ENCODE results near the gene GOLGA6L6. TPM values are rescaled to one million over a fixed set of nuclear protein-coding genes. Genes with fewer than 3 reads are reported as not detected.
"Not testable (repeated sequence)": the region's sequence is repeated elsewhere in the genome, so short reads cannot be mapped to it uniquely, and the experiment has no call there.

GOLGA6L6 gene
- total RNA-seq, result not detected
- under 1 TPM in 2 of 6 donors, not detected in 4; 0.10 to 0.13 TPM for polyA plus RNA-seq (ENCODE audit: insufficient read length in 6 of 6)
- long read RNA-seq, donor 1, result 0 reads
- long read RNA-seq, donor 2, result 0 reads
- long read RNA-seq, donor 3, result 0 reads
- long read RNA-seq, donor 4, result 0 reads
- long read RNA-seq, donor 5, result 0 reads
- long read RNA-seq, donor 6, result 0 reads
- long read RNA-seq, donor 7, result 0 reads
- long read RNA-seq, donor 8, result 0 reads
- long read RNA-seq, donor 9, result 0 reads
- long read RNA-seq, donor 10, result 0 reads
- long read RNA-seq, donor 11, result 0 reads
- long read RNA-seq, donor 12, result 0 reads

- DNase-seq; H3K9me3 ChIP-seq; H3K27ac ChIP-seq; intact Hi-C loops (cut with DNase I); ATAC-seq; H3K4me1 ChIP-seq; H3K36me3 ChIP-seq; H3K4me3 ChIP-seq; H3K27me3 ChIP-seq: not testable (repeated sequence)
Observed at GRCh38 chr15:20541700-20542099, at the start of gene GOLGA6L6. GOLGA6L6 (minus strand) TSS chr15:20541800; CDS start chr15:20541709, 91 bp downstream.

GRCh38 chr15:20590069-20590468 is 48.5 kb upstream of the GOLGA6L6 start:
- H3K9me3 ChIP-seq; H3K4me1 ChIP-seq; DNase-seq; H3K36me3 ChIP-seq; H3K27ac ChIP-seq; intact Hi-C loops (cut with DNase I); H3K4me3 ChIP-seq; H3K27me3 ChIP-seq; ATAC-seq: not testable (repeated sequence)

- H3K27me3 ChIP-seq; H3K9me3 ChIP-seq; ATAC-seq; intact Hi-C loops (cut with DNase I); H3K27ac ChIP-seq; H3K4me3 ChIP-seq; H3K4me1 ChIP-seq; H3K36me3 ChIP-seq: not testable (repeated sequence)
- DNase-seq, result peak in 1 of 4 donors; percentile 11
Observed at GRCh38 chr15:20586821-20587220, 45.2 kb upstream of the GOLGA6L6 start.

- H3K27ac ChIP-seq; H3K36me3 ChIP-seq; ATAC-seq; H3K4me3 ChIP-seq; H3K9me3 ChIP-seq; intact Hi-C loops (cut with DNase I); H3K27me3 ChIP-seq; H3K4me1 ChIP-seq: not testable (repeated sequence)
- DNase-seq, result peak in 1 of 4 donors; percentile 34
Observed at GRCh38 chr15:20582726-20583115, 41.1 kb upstream of the GOLGA6L6 start.

- ATAC-seq; H3K36me3 ChIP-seq; H3K27ac ChIP-seq; H3K27me3 ChIP-seq; intact Hi-C loops (cut with DNase I); H3K9me3 ChIP-seq; H3K4me1 ChIP-seq; H3K4me3 ChIP-seq: not testable (repeated sequence)
- peak in 1 of 4 donors; percentile 1 for DNase-seq
Observed at GRCh38 chr15:20582109-20582725, 40.6 kb upstream of the GOLGA6L6 start.

- peak in 1 of 4 donors; percentile 14 for DNase-seq
- intact Hi-C loops (cut with DNase I); H3K4me1 ChIP-seq; H3K4me3 ChIP-seq; ATAC-seq; H3K36me3 ChIP-seq; H3K27ac ChIP-seq; H3K27me3 ChIP-seq; H3K9me3 ChIP-seq: not testable (repeated sequence)
Observed at GRCh38 chr15:20581261-20582108, 39.9 kb upstream of the GOLGA6L6 start.

GRCh38 chr15:20579662-20580061 is 38.1 kb upstream of the GOLGA6L6 start:
- H3K4me3 ChIP-seq; H3K27me3 ChIP-seq; intact Hi-C loops (cut with DNase I); H3K9me3 ChIP-seq; ATAC-seq; H3K4me1 ChIP-seq; H3K36me3 ChIP-seq; H3K27ac ChIP-seq: not testable (repeated sequence)
- DNase-seq, result peak in 1 of 4 donors; percentile 6

GRCh38 chr15:20551289-20551688 is 9.7 kb upstream of the GOLGA6L6 start:
- not testable (repeated sequence) for ATAC-seq

GRCh38 chr15:20505926-20506658 is 35.5 kb downstream of the GOLGA6L6 start:
- DNase-seq, result peak in 1 of 4 donors; percentile 24
- H3K27ac ChIP-seq; intact Hi-C loops (cut with DNase I); H3K36me3 ChIP-seq; ATAC-seq; H3K9me3 ChIP-seq; H3K4me1 ChIP-seq; H3K27me3 ChIP-seq; H3K4me3 ChIP-seq: not testable (repeated sequence)

More at GRCh38 chr15:20551289-20551688, 9.7 kb upstream of the GOLGA6L6 start:
- intact Hi-C loops (cut with DNase I); H3K4me3 ChIP-seq; H3K4me1 ChIP-seq; H3K9me3 ChIP-seq; H3K27me3 ChIP-seq; H3K36me3 ChIP-seq; H3K27ac ChIP-seq: not testable (repeated sequence)
- peak in 1 of 4 donors; percentile 76 for DNase-seq

- H3K27ac ChIP-seq; H3K36me3 ChIP-seq; intact Hi-C loops (cut with DNase I); H3K4me3 ChIP-seq; H3K4me1 ChIP-seq; H3K9me3 ChIP-seq; ATAC-seq; DNase-seq; H3K27me3 ChIP-seq: not testable (repeated sequence)
Observed at GRCh38 chr15:20502839-20503238, 38.8 kb downstream of the GOLGA6L6 start.

- H3K4me1 ChIP-seq, H3K36me3 ChIP-seq: not testable (repeated sequence)
Observed at GRCh38 chr15:20501512-20502222, 39.9 kb downstream of the GOLGA6L6 start.

GRCh38 chr15:20497781-20498180 is 43.8 kb downstream of the GOLGA6L6 start:
- H3K27me3 ChIP-seq; H3K4me3 ChIP-seq; DNase-seq; H3K36me3 ChIP-seq; H3K27ac ChIP-seq; ATAC-seq; H3K9me3 ChIP-seq; H3K4me1 ChIP-seq; intact Hi-C loops (cut with DNase I): not testable (repeated sequence)

More at GRCh38 chr15:20501512-20502222, 39.9 kb downstream of the GOLGA6L6 start:
- H3K4me3 ChIP-seq; DNase-seq; H3K27me3 ChIP-seq; ATAC-seq; H3K27ac ChIP-seq; intact Hi-C loops (cut with DNase I); H3K9me3 ChIP-seq: not testable (repeated sequence)
